Measurements from ENCODE around the gene BMPR1B. TPM values are rescaled to one million over a fixed set of nuclear protein-coding genes. Genes with fewer than 3 reads are reported as not detected.

The BMPR1B gene
- not detected for polyA plus RNA-seq (ENCODE audit: low read depth in 6 of 6)

GRCh38 chr4:94757192-94758140 is at the start of gene BMPR1B:
Gene BMPR1B, plus strand, starts transcription at chr4:94757955. Its CDS starts 346,470 bp downstream, at chr4:95104425.
- peak within 1 kb of the TSS in 2 of 6 donors; percentile 38 to 67 for H3K27ac Mint-ChIP-seq
- peaks cover 0 to 10% of the 10 kb centered on the region in 2 donors for H3K36me3 Mint-ChIP-seq
- no peak for DNase-seq
- H3K9me3 Mint-ChIP-seq, result peaks cover 0 to 5% (median 0%) of the 10 kb centered on the region in 7 donors
- H3K4me3 Mint-ChIP-seq, result peak within 1 kb of the TSS in 7 of 8 donors; percentile 49 to 89 (median 68)
- no peak for ATAC-seq (ENCODE audit: low read depth in 2 of 2)
- H3K27me3 Mint-ChIP-seq, result peaks cover 65 to 80% (median 75%) of the 10 kb centered on the region in 3 donors
- peaks cover 7 to 12% (median 9%) of the 10 kb centered on the region in 3 donors for H3K4me1 Mint-ChIP-seq

GRCh38 chr4:94711635-94712034 is 46.1 kb upstream of the BMPR1B start:
- peaks cover 0 to 7% (median 3%) of the 10 kb centered on the region in 7 donors for H3K9me3 Mint-ChIP-seq
- H3K36me3 Mint-ChIP-seq, result no peaks in the 10 kb centered on the region
- H3K4me1 Mint-ChIP-seq, result no peaks in the 10 kb centered on the region
- no peak overlapping the region for H3K4me3 Mint-ChIP-seq
- DNase-seq, result no peak
- no peak overlapping the region for H3K27ac Mint-ChIP-seq
- H3K27me3 Mint-ChIP-seq, result peaks cover 5 to 8% (median 7%) of the 10 kb centered on the region in 3 donors
- no peak for ATAC-seq (ENCODE audit: low read depth in 2 of 2)

GRCh38 chr4:94714365-94715160 is 43.2 kb upstream of the BMPR1B start:
- Mint-ChIP-seq H3K36me3 (no peaks in the 10 kb centered on the region), H3K27ac (peak overlapping the region in 2 of 6 donors; percentile 8 to 48), H3K4me3 (peak overlapping the region in 1 of 8 donors; percentile 9), H3K4me1 (no peaks in the 10 kb centered on the region), H3K9me3 (peaks cover 0 to 2% (median 0%) of the 10 kb centered on the region in 7 donors), H3K27me3 (peaks cover 7 to 21% (median 8%) of the 10 kb centered on the region in 3 donors)
- ATAC-seq (ENCODE audit: low read depth in 2 of 2) (no peak), DNase-seq (no peak)

- H3K4me3 Mint-ChIP-seq, result no peak overlapping the region
- peaks cover 7 to 24% (median 8%) of the 10 kb centered on the region in 3 donors for H3K27me3 Mint-ChIP-seq
- H3K4me1 Mint-ChIP-seq, result no peaks in the 10 kb centered on the region
- no peak for DNase-seq
- peaks cover 0 to 2% (median 0%) of the 10 kb centered on the region in 7 donors for H3K9me3 Mint-ChIP-seq
- H3K27ac Mint-ChIP-seq, result no peak overlapping the region
- ATAC-seq (ENCODE audit: low read depth in 2 of 2), result no peak
- H3K36me3 Mint-ChIP-seq, result no peaks in the 10 kb centered on the region
Measured at GRCh38 chr4:94715726-94716125, 42.0 kb upstream of the BMPR1B start.

GRCh38 chr4:94721310-94721709 is 36.4 kb upstream of the BMPR1B start:
- peaks cover 0 to 4% (median 0%) of the 10 kb centered on the region in 3 donors for H3K4me1 Mint-ChIP-seq
- peaks cover 0 to 2% (median 0%) of the 10 kb centered on the region in 7 donors for H3K9me3 Mint-ChIP-seq
- no peak overlapping the region for H3K4me3 Mint-ChIP-seq
- H3K27ac Mint-ChIP-seq, result peak overlapping the region in 1 of 6 donors; percentile 86
- ATAC-seq (ENCODE audit: low read depth in 2 of 2), result no peak
- H3K27me3 Mint-ChIP-seq, result peaks cover 7 to 30% (median 15%) of the 10 kb centered on the region in 3 donors
- no peaks in the 10 kb centered on the region for H3K36me3 Mint-ChIP-seq
- no peak for DNase-seq

GRCh38 chr4:94722270-94722669 is 35.5 kb upstream of the BMPR1B start:
- ATAC-seq (ENCODE audit: low read depth in 2 of 2), result no peak
- peaks cover 11 to 36% (median 23%) of the 10 kb centered on the region in 3 donors for H3K27me3 Mint-ChIP-seq

GRCh38 chr4:94722748-94723147 is 35.0 kb upstream of the BMPR1B start:
- Mint-ChIP-seq H3K4me1 (peaks cover 0 to 4% (median 0%) of the 10 kb centered on the region in 3 donors), H3K27me3 (peaks cover 16 to 39% (median 23%) of the 10 kb centered on the region in 3 donors), H3K4me3 (no peak overlapping the region), H3K27ac (no peak overlapping the region), H3K9me3 (peaks cover 0 to 2% (median 0%) of the 10 kb centered on the region in 7 donors), H3K36me3 (no peaks in the 10 kb centered on the region)
- ATAC-seq (ENCODE audit: low read depth in 2 of 2) (peak; percentile 55 to 61), DNase-seq (peak; percentile 23)

More at GRCh38 chr4:94722270-94722669, 35.5 kb upstream of the BMPR1B start:
- no peak for DNase-seq
- Mint-ChIP-seq H3K4me3 (no peak overlapping the region), H3K4me1 (peaks cover 0 to 4% (median 0%) of the 10 kb centered on the region in 3 donors), H3K9me3 (peaks cover 0 to 2% (median 0%) of the 10 kb centered on the region in 7 donors), H3K36me3 (no peaks in the 10 kb centered on the region), H3K27ac (peak overlapping the region in 1 of 6 donors; percentile 62)

GRCh38 chr4:94724016-94724790 is 33.6 kb upstream of the BMPR1B start:
- no peaks in the 10 kb centered on the region for H3K36me3 Mint-ChIP-seq
- H3K27ac Mint-ChIP-seq, result peak overlapping the region in 2 of 6 donors; percentile 38 to 53
- H3K4me3 Mint-ChIP-seq, result no peak overlapping the region
- H3K27me3 Mint-ChIP-seq, result peaks cover 23 to 36% (median 24%) of the 10 kb centered on the region in 3 donors
- DNase-seq (no peak), ATAC-seq (ENCODE audit: low read depth in 2 of 2) (no peak)
- H3K4me1 Mint-ChIP-seq, result peaks cover 0 to 4% (median 0%) of the 10 kb centered on the region in 3 donors
- H3K9me3 Mint-ChIP-seq, result no peaks in the 10 kb centered on the region

GRCh38 chr4:94726524-94727123 is 31.1 kb upstream of the BMPR1B start:
- H3K27ac Mint-ChIP-seq, result no peak overlapping the region
- no peaks in the 10 kb centered on the region for H3K36me3 Mint-ChIP-seq
- no peaks in the 10 kb centered on the region for H3K9me3 Mint-ChIP-seq
- H3K27me3 Mint-ChIP-seq, result peaks cover 24 to 32% (median 28%) of the 10 kb centered on the region in 3 donors
- no peak for DNase-seq
- ATAC-seq (ENCODE audit: low read depth in 2 of 2), result no peak
- peaks cover 0 to 1% (median 0%) of the 10 kb centered on the region in 3 donors for H3K4me1 Mint-ChIP-seq
- H3K4me3 Mint-ChIP-seq, result no peak overlapping the region

GRCh38 chr4:94728056-94728766 is 29.5 kb upstream of the BMPR1B start:
- Mint-ChIP-seq H3K27ac (no peak overlapping the region), H3K4me1 (no peaks in the 10 kb centered on the region), H3K27me3 (peaks cover 34 to 38% (median 34%) of the 10 kb centered on the region in 3 donors), H3K4me3 (peak overlapping the region in 1 of 8 donors; percentile 66), H3K9me3 (no peaks in the 10 kb centered on the region), H3K36me3 (no peaks in the 10 kb centered on the region)
- no peak for ATAC-seq (ENCODE audit: low read depth in 2 of 2)
- DNase-seq, result no peak

- no peaks in the 10 kb centered on the region for H3K36me3 Mint-ChIP-seq
- H3K4me1 Mint-ChIP-seq, result no peaks in the 10 kb centered on the region
- no peaks in the 10 kb centered on the region for H3K9me3 Mint-ChIP-seq
- ATAC-seq (ENCODE audit: low read depth in 2 of 2) (no peak), DNase-seq (no peak)
- no peak overlapping the region for H3K4me3 Mint-ChIP-seq
- H3K27ac Mint-ChIP-seq, result no peak overlapping the region
- H3K27me3 Mint-ChIP-seq, result peaks cover 17 to 22% (median 18%) of the 10 kb centered on the region in 3 donors
Measured at GRCh38 chr4:94732358-94732698, 25.4 kb upstream of the BMPR1B start.

- DNase-seq, result no peak
- H3K27me3 Mint-ChIP-seq, result peaks cover 5 to 23% (median 12%) of the 10 kb centered on the region in 3 donors
- H3K36me3 Mint-ChIP-seq, result no peaks in the 10 kb centered on the region
- ATAC-seq (ENCODE audit: low read depth in 2 of 2), result no peak
- peaks cover 0 to 4% (median 0%) of the 10 kb centered on the region in 7 donors for H3K9me3 Mint-ChIP-seq
- H3K4me1 Mint-ChIP-seq, result no peaks in the 10 kb centered on the region
- no peak overlapping the region for H3K4me3 Mint-ChIP-seq
- H3K27ac Mint-ChIP-seq, result no peak overlapping the region
Measured at GRCh38 chr4:94739741-94740140, 18.0 kb upstream of the BMPR1B start.

Measured in naive B cell (primary cell).